Loucy (cell line): ENCODE data around the gene UCK2.

Experiments used
- H2AFZ ChIP-seq: fragments of 200-600 bp; sonication (generic); 2 replicates; pipeline ENCODE4 v1.6.0; 2016; ENCODE audit warnings: antibody characterized with exemption, mild to moderate bottlenecking, low read length, moderate library complexity
- H3F3A ChIP-seq: fragments of 200-600 bp; 2 replicates; pipeline ENCODE4 v1.6.0; 2016; ENCODE audit warnings: antibody characterized with exemption, low read depth, mild to moderate bottlenecking
- H3K27me3 ChIP-seq: fragments of 200-600 bp; sonication (generic); 2 replicates; pipeline ENCODE4 v1.6.1; 2014; ENCODE audit warnings: low read length, mild to moderate bottlenecking; ENCODE audit not compliant: insufficient read depth, poor library complexity, severe bottlenecking
- H3K36me3 ChIP-seq: fragments of 200-600 bp; sonication (generic); 2 replicates; pipeline ENCODE4 v1.6.1; 2016; ENCODE audit warnings: low read length; ENCODE audit not compliant: insufficient read depth
- H3K4me1 ChIP-seq: fragments of 200-600 bp; sonication (generic); 2 replicates; pipeline ENCODE4 v1.5.1; 2014; ENCODE audit warnings: low read length, mild to moderate bottlenecking; ENCODE audit not compliant: insufficient read depth, poor library complexity, severe bottlenecking
- H3K4me2 ChIP-seq: fragments of 200-600 bp; sonication (generic); 2 replicates; pipeline ENCODE4 v1.6.0; 2014; ENCODE audit warnings: antibody characterized with exemption, low read length, low read depth, mild to moderate bottlenecking; ENCODE audit not compliant: poor library complexity, severe bottlenecking
- H3K4me3 ChIP-seq: fragments of 200-600 bp; sonication (generic); 2 replicates; pipeline ENCODE4 v1.5.1; 2014; ENCODE audit warnings: low read length, mild to moderate bottlenecking, mixed read lengths; ENCODE audit not compliant: poor library complexity, severe bottlenecking
- H3K79me2 ChIP-seq: fragments of 200-600 bp; sonication (generic); 2 replicates; pipeline ENCODE4 v1.6.1; 2014; ENCODE audit warnings: low read length; ENCODE audit not compliant: insufficient read depth
- H3K9ac ChIP-seq: fragments of 200-600 bp; sonication (generic); 2 replicates; pipeline ENCODE4 v1.6.0; 2014; ENCODE audit warnings: mild to moderate bottlenecking, low read depth, low read length, moderate library complexity; ENCODE audit not compliant: poor library complexity, severe bottlenecking
- H3K9me2 ChIP-seq: fragments of 200-600 bp; sonication (generic); replicated peaks from 2 replicates; pipeline ENCODE4 v1.6.1; 2016; ENCODE audit warnings: low read depth, low read length, mixed read lengths
- H3K9me3 ChIP-seq: fragments of 200-600 bp; sonication (generic); 2 replicates; pipeline ENCODE4 v1.6.1; 2014; ENCODE audit warnings: mild to moderate bottlenecking, antibody characterized with exemption, low read length, low read depth; ENCODE audit not compliant: insufficient read depth
- H4K20me1 ChIP-seq: fragments of 200-600 bp; sonication (generic); 2 replicates; pipeline ENCODE4 v1.6.0; 2014; ENCODE audit warnings: antibody characterized with exemption, low read length, mild to moderate bottlenecking; ENCODE audit not compliant: insufficient read depth, poor library complexity, severe bottlenecking
- CTCF ChIP-seq: fragments of 200-600 bp; sonication (generic); conservative IDR thresholded peaks from 2 replicates; pipeline ENCODE4 v1.5.1; 2014; ENCODE audit warnings: mild to moderate bottlenecking, antibody characterized with exemption, low read length
- EZH2phosphoT487 ChIP-seq: fragments of 200-600 bp; IDR thresholded peaks from 2 replicates; pipeline ENCODE4 v1.6.1; 2018; ENCODE audit warnings: antibody characterized with exemption, mild to moderate bottlenecking, moderate library complexity, borderline replicate concordance

UCK2 gene

GRCh38 chr1:165899461-165899941 lies 72.1 kb downstream of the UCK2 start:
- Histone ChIP-seq H3K4me3 (no peak overlapping the region), H4K20me1 (peaks cover 19% of the 10 kb centered on the region), H3K4me2 (no peak overlapping the region), H3K4me1 (no peaks in the 10 kb centered on the region), H3K36me3 (peaks cover 92% of the 10 kb centered on the region; the same call in 1 of the 2 replicates), H2AFZ (no peak overlapping the region), H3K9ac (no peak overlapping the region), H3K27me3 (no peaks in the 10 kb centered on the region), H3K79me2 (peaks cover 55% of the 10 kb centered on the region), H3K9me2 (no peaks in the 10 kb centered on the region), H3F3A (no peaks in the 10 kb centered on the region), H3K9me3 (no peaks in the 10 kb centered on the region)
- TF ChIP-seq EZH2phosphoT487 (no peak), CTCF (no peak)

- H3K79me2 ChIP-seq, result peaks cover 54% of the 10 kb centered on the region
- no peak overlapping the region for H3K4me3 ChIP-seq
- peaks cover 19% of the 10 kb centered on the region for H4K20me1 ChIP-seq
- no peak overlapping the region for H3K9ac ChIP-seq
- H3K9me2 ChIP-seq, result no peaks in the 10 kb centered on the region
- no peaks in the 10 kb centered on the region for H3K4me1 ChIP-seq
- no peak overlapping the region for H3K4me2 ChIP-seq
- peaks cover 92% of the 10 kb centered on the region; the same call in 1 of the 2 replicates for H3K36me3 ChIP-seq
- H3K9me3 ChIP-seq, result no peaks in the 10 kb centered on the region
- no peaks in the 10 kb centered on the region for H3K27me3 ChIP-seq
- TF ChIP-seq EZH2phosphoT487 (no peak), CTCF (no peak)
- no peak overlapping the region for H2AFZ ChIP-seq
- H3F3A ChIP-seq, result no peaks in the 10 kb centered on the region
These were observed 73.4 kb downstream of the UCK2 start for GRCh38 chr1:165900576-165901380.

- no peak for TF ChIP-seq EZH2phosphoT487
- no peak for TF ChIP-seq CTCF
- Histone ChIP-seq H2AFZ (no peak overlapping the region), H3K9me2 (no peaks in the 10 kb centered on the region), H3K4me3 (no peak overlapping the region), H3F3A (no peaks in the 10 kb centered on the region), H3K4me1 (no peaks in the 10 kb centered on the region), H4K20me1 (peaks cover 22% of the 10 kb centered on the region), H3K79me2 (peaks cover 47% of the 10 kb centered on the region), H3K9ac (no peak overlapping the region), H3K36me3 (peaks cover 92% of the 10 kb centered on the region; the same call in 1 of the 2 replicates), H3K4me2 (no peak overlapping the region), H3K27me3 (no peaks in the 10 kb centered on the region), H3K9me3 (no peaks in the 10 kb centered on the region)
These were observed 75.2 kb downstream of the UCK2 start for GRCh38 chr1:165902565-165902964.
